HG03159 (cell line): ENCODE measurements around the gene KATNAL1.

ENCODE experiments used
- ATAC-seq: cut with Tn5 transposase; IDR thresholded peaks from one replicate; pipeline ENCODE4 v1.9.1; 2021; ENCODE audit warnings: mild to moderate bottlenecking, moderate library complexity; ENCODE audit not compliant: unreplicated experiment

Gene KATNAL1

GRCh38 chr13:30169442-30169841 lies 137.9 kb downstream of the KATNAL1 start:
- no peak for ATAC-seq

GRCh38 chr13:30165796-30166195 lies 141.6 kb downstream of the KATNAL1 start:
- ATAC-seq = no peak

GRCh38 chr13:30165071-30165470 lies 142.3 kb downstream of the KATNAL1 start:
- ATAC-seq = no peak

- no peak for ATAC-seq
Measured at GRCh38 chr13:30164146-30164545, 143.2 kb downstream of the KATNAL1 start.

- ATAC-seq = no peak
Measured at GRCh38 chr13:30163441-30163840, 143.9 kb downstream of the KATNAL1 start.

- no peak for ATAC-seq
Measured at GRCh38 chr13:30159446-30159839, 147.9 kb downstream of the KATNAL1 start.

GRCh38 chr13:30158774-30159445 lies 148.4 kb downstream of the KATNAL1 start:
- no peak for ATAC-seq

- ATAC-seq = no peak
Measured at GRCh38 chr13:30157616-30157993, 149.7 kb downstream of the KATNAL1 start.

GRCh38 chr13:30156826-30157615 lies 150.3 kb downstream of the KATNAL1 start:
- ATAC-seq = no peak

- no peak for ATAC-seq
Measured at GRCh38 chr13:30156270-30156669, 151.1 kb downstream of the KATNAL1 start.

- ATAC-seq = no peak
Measured at GRCh38 chr13:30154931-30155330, 152.4 kb downstream of the KATNAL1 start.

GRCh38 chr13:30154531-30154930 lies 152.8 kb downstream of the KATNAL1 start:
- no peak for ATAC-seq

GRCh38 chr13:30153545-30154426 lies 153.6 kb downstream of the KATNAL1 start:
- ATAC-seq = no peak
